OCI-LY1 (cell line): ENCODE results near the gene DGKA.
A peak's percentile ranks its signal among the peaks of the same experiment; 100 is the strongest.

Experiments
- H2AFZ ChIP-seq: fragments of 200-600 bp; sonication (generic), shearing (Covaris generic); 2 replicates; pipeline ENCODE4 v1.6.0; 2014; ENCODE audit warnings: antibody characterized with exemption, mild to moderate bottlenecking, low read length
- H3F3A ChIP-seq: fragments of 200-600 bp; sonication (generic), shearing (Covaris generic); 2 replicates; pipeline ENCODE4 v1.6.0; 2014; ENCODE audit warnings: mild to moderate bottlenecking, antibody characterized with exemption, low read length, moderate library complexity; ENCODE audit not compliant: insufficient read depth
- H3K27ac ChIP-seq: fragments of 200-600 bp; sonication (generic); 2 replicates; pipeline ENCODE4 v1.5.1; 2014; ENCODE audit warnings: low read length, mixed run types, mild to moderate bottlenecking, low read depth; ENCODE audit not compliant: poor library complexity, severe bottlenecking
- H3K27me3 ChIP-seq: fragments of 200-600 bp; sonication (generic); 2 replicates; pipeline ENCODE4 v1.6.0; 2014; ENCODE audit warnings: antibody characterized with exemption, mild to moderate bottlenecking, low read length, moderate library complexity; ENCODE audit not compliant: insufficient read depth
- H3K36me3 ChIP-seq: fragments of 200-600 bp; sonication (generic); 2 replicates; pipeline ENCODE4 v1.6.1; 2014; ENCODE audit warnings: mild to moderate bottlenecking, antibody characterized with exemption, low read length, moderate library complexity, mixed read lengths; ENCODE audit not compliant: insufficient read depth
- H3K4me1 ChIP-seq: fragments of 200-600 bp; sonication (generic); 2 replicates; pipeline ENCODE4 v1.5.1; 2014; ENCODE audit warnings: mild to moderate bottlenecking, low read length, moderate library complexity; ENCODE audit not compliant: insufficient read depth, severe bottlenecking
- H3K4me2 ChIP-seq: fragments of 200-600 bp; sonication (generic), shearing (Covaris generic); 2 replicates; pipeline ENCODE4 v1.6.1; 2014; ENCODE audit warnings: low read length
- H3K4me3 ChIP-seq: fragments of 200-600 bp; sonication (generic); 2 replicates; pipeline ENCODE4 v1.5.1; 2014; ENCODE audit warnings: low read length, low read depth, mild to moderate bottlenecking, mixed read lengths; ENCODE audit not compliant: poor library complexity, severe bottlenecking
- H3K79me2 ChIP-seq: fragments of 200-600 bp; shearing (Covaris generic); 2 replicates; pipeline ENCODE4 v1.6.1; 2016; ENCODE audit warnings: mixed run types, low read length, mixed read lengths; ENCODE audit not compliant: insufficient read depth
- H3K9ac ChIP-seq: fragments of 200-600 bp; sonication (generic), shearing (Covaris generic); 2 replicates; pipeline ENCODE4 v1.6.1; 2014; ENCODE audit warnings: mild to moderate bottlenecking, low read length, mixed read lengths
- H3K9me2 ChIP-seq: fragments of 200-600 bp; sonication (generic), shearing (Covaris generic); 2 replicates; pipeline ENCODE4 v1.6.1; 2014; ENCODE audit warnings: low read depth, mild to moderate bottlenecking, low read length, mixed read lengths
- H3K9me3 ChIP-seq: fragments of 200-600 bp; shearing (Covaris generic); 2 replicates; pipeline ENCODE4 v1.6.1; 2014; ENCODE audit warnings: low read length, mixed read lengths
- H4K20me1 ChIP-seq: fragments of 200-600 bp; sonication (generic), shearing (Covaris generic); 2 replicates; pipeline ENCODE4 v1.6.0; 2016; ENCODE audit warnings: mild to moderate bottlenecking, low read length; ENCODE audit not compliant: insufficient read depth
- EZH2 ChIP-seq: fragments of 200-600 bp; sonication (generic), shearing (Covaris generic); IDR thresholded peaks from 2 replicates; pipeline ENCODE4 v1.8.0; 2017; ENCODE audit warnings: borderline replicate concordance, mixed run types, mild to moderate bottlenecking, antibody characterized with exemption, low read length, moderate library complexity, mixed read lengths
- TF ChIP-seq, protein P1 (sequence below): fragments of 200-600 bp; sonication (generic), shearing (Covaris generic); IDR thresholded peaks from 2 replicates; pipeline ENCODE4 v1.5.1; 2017; ENCODE audit warnings: mild to moderate bottlenecking, antibody characterized with exemption, low read length, moderate library complexity, mixed read lengths

DGKA gene

DNA sequence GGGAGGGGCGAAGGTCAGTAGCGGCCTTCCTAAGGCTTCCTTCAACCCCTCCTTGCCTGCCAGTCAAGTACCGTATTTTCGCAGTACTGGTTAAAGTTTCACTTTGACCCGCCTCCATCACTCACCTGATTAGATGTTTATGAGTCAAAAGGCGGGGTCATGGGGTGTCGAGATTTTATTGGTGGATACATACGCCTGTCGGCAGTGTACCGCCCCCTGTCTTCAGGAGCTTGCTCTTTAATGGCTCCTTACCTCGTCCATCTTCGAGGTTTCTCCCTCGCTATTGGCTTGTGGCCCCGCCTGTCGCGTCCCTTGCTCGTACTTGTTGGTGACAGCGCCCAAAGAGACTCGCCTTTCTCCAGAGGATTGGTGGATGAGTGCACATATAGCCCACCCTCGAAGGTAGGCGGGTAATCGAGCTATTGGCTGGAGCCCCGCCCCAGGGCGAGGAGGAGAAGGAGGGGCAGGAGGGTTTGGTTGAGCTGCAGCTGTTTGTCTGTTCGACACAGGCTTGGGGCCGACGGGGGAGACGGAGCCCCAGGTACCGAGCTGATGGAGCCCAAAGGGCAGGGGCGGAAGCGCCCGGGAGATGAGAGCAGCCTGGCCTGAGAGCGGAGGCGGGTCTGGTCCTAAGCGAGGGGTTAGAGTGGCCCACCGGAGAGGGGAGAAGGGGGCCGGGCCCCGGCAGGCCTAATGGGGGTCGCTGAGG, 42.8 kb downstream of the DGKA start, which contains the start of gene RAB5B:
RAB5B (plus strand) TSS at position 480 of the 709 bp plus-strand sequence. CDS start 12,883 bp downstream, outside the sequence.
- TF ChIP-seq, protein P1, sequence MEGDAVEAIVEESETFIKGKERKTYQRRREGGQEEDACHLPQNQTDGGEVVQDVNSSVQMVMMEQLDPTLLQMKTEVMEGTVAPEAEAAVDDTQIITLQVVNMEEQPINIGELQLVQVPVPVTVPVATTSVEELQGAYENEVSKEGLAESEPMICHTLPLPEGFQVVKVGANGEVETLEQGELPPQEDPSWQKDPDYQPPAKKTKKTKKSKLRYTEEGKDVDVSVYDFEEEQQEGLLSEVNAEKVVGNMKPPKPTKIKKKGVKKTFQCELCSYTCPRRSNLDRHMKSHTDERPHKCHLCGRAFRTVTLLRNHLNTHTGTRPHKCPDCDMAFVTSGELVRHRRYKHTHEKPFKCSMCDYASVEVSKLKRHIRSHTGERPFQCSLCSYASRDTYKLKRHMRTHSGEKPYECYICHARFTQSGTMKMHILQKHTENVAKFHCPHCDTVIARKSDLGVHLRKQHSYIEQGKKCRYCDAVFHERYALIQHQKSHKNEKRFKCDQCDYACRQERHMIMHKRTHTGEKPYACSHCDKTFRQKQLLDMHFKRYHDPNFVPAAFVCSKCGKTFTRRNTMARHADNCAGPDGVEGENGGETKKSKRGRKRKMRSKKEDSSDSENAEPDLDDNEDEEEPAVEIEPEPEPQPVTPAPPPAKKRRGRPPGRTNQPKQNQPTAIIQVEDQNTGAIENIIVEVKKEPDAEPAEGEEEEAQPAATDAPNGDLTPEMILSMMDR: no peak
- TF ChIP-seq EZH2: no peak
- Histone ChIP-seq H3F3A (no peaks in the 10 kb centered on the region), H3K27me3 (no peaks in the 10 kb centered on the region), H3K4me2 (peak within 1 kb of the TSS; percentile 85), H3K27ac (peak within 1 kb of the TSS; percentile 58), H4K20me1 (no peaks in the 10 kb centered on the region), H3K79me2 (peaks cover 12% of the 10 kb centered on the region), H3K4me3 (peak within 1 kb of the TSS; percentile 89), H3K9ac (peak within 1 kb of the TSS; percentile 92), H3K9me2 (no peaks in the 10 kb centered on the region), H3K4me1 (peaks cover 21% of the 10 kb centered on the region), H3K9me3 (no peaks in the 10 kb centered on the region), H2AFZ (no peak within 1 kb of the TSS), H3K36me3 (peaks cover 28% of the 10 kb centered on the region; the same call in 1 of the 2 replicates)

DNA sequence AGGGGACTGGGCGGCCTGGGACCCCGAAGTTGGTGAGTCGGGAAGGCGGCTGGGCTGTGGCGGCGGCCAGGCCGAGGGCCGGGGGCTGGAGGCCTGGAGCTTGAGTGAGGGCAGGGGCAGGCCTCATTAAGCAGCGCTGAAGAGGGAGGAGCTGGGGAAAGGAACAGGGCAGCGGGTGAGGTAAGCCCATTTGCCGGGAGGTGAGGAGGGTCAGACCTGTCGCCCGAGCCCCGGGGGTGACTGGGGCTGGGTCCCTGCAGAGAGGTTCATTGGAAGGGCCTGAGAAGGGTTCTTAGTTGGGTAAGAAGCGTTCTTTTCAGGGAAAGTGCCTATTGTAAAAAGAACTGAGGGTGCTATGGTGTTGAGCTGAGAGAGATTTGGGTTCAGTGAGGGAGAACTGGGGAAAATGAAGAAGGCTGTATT, 43.4 kb downstream of the DGKA start:
- Histone ChIP-seq H3F3A (no peaks in the 10 kb centered on the region), H2AFZ (no peak overlapping the region), H3K9me2 (no peaks in the 10 kb centered on the region), H3K4me1 (peaks cover 21% of the 10 kb centered on the region), H3K9me3 (no peaks in the 10 kb centered on the region), H3K4me3 (peak overlapping the region; percentile 89), H3K4me2 (peak overlapping the region; percentile 81), H3K36me3 (peaks cover 31% of the 10 kb centered on the region; the same call in 1 of the 2 replicates), H3K79me2 (peaks cover 12% of the 10 kb centered on the region), H3K27me3 (no peaks in the 10 kb centered on the region), H3K9ac (peak overlapping the region; percentile 92), H3K27ac (peak overlapping the region; percentile 58), H4K20me1 (no peaks in the 10 kb centered on the region)
- TF ChIP-seq, protein P1: no peak
- TF ChIP-seq EZH2: no peak

DNA sequence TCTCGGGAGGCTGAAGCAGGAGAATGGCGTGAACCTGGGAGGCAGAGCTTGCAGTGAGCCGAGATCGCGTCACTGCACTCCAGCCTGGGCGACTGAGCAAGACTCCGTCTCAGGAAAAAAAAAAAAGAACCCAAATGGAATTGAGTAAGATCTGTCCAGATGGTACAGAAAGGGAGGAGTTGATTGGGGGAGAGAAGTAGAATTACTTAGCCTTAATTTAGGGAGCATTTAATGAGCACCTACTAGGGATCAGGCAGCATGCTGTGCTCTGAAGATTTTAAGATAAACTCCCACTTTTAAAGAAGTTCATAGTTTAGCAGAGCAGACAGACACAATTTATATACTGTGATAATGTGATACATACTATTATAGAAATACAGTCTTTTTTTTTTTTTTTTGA, 47.4 kb downstream of the DGKA start:
- Histone ChIP-seq H3K79me2 (peaks cover 12% of the 10 kb centered on the region), H3K4me2 (no peak overlapping the region)

More for the DNA sequence above, 47.4 kb downstream of the DGKA start:
- H4K20me1 ChIP-seq: no peaks in the 10 kb centered on the region
- H3K27ac ChIP-seq: no peak overlapping the region
- no peak overlapping the region for H3K4me3 ChIP-seq
- H3K36me3 ChIP-seq: peaks cover 23% of the 10 kb centered on the region; the same call in 1 of the 2 replicates
- TF ChIP-seq, protein P1: no peak
- no peak for TF ChIP-seq EZH2
- no peak overlapping the region for H2AFZ ChIP-seq
- H3K4me1 ChIP-seq: peaks cover 27% of the 10 kb centered on the region
- H3K9me2 ChIP-seq: no peaks in the 10 kb centered on the region
- H3F3A ChIP-seq: no peaks in the 10 kb centered on the region
- no peaks in the 10 kb centered on the region for H3K27me3 ChIP-seq
- no peaks in the 10 kb centered on the region for H3K9me3 ChIP-seq
- H3K9ac ChIP-seq: no peak overlapping the region
